A549 treated with AZD9567 at 1 μM for 4 hours (cell line): Measurements from ENCODE around the gene TGFB2. TPM values are rescaled to one million over a fixed set of nuclear protein-coding genes. Genes with fewer than 3 reads are reported as not detected.

Source experiments
- total RNA-seq: library from RNA; stranded (reverse); fragments of 200-300 nt; extraction: Qiagen RNA extraction; gene quantifications from 5 replicates; pipeline ENCODE4 v1.2.3, GENCODE V29; 2022; ENCODE audit not compliant: insufficient read depth

The TGFB2 gene
- 7.1 to 10.3 TPM (median 9.7 TPM) in 5 replicates for total RNA-seq

DNA sequence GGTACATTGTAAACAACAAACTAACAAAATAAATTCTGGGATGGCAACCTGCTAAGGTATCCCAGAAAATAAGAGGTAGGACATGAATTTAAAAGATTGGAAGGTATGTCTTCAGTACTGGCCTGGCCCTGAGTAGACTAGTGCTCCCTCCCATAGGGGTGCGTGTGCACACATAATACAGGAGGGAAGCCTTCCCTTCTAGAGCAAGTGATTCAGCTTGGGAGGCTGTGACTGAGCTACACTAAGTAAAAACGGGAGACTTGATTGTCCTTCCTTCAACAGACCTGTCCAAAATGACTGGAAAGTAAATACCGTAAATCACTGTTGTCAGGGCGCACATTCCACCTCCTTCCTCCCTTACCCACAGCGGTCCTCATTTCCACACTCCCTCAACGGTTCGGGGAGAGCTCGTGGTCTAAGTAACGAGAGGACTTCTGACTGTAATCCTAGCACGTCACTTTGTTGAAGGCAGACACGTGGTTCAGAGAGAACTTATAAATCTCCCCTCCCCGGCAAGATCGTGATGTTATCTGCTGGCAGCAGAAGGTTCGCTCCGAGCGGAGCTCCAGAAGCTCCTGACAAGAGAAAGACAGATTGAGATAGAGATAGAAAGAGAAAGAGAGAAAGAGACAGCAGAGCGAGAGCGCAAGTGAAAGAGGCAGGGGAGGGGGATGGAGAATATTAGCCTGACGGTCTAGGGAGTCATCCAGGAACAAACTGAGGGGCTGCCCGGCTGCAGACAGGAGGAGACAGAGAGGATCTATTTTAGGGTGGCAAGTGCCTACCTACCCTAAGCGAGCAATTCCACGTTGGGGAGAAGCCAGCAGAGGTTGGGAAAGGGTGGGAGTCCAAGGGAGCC, at the start of gene TGFB2:
Gene TGFB2 (plus strand): TSS at position 523 of the 859 bp plus-strand sequence. CDS start 1,366 bp downstream, outside the sequence.

Other genes starting within 250 kb of the TGFB2 start
- gene RRP15, start 60.0 kb upstream of the TGFB2 start, total RNA-seq: 25.9 to 37.2 TPM (median 26.9 TPM) in 5 replicates